ENCODE measurements around the gene SERPINA5.

Gene SERPINA5

GRCh38 chr14:94617366-94617941 is 36.2 kb downstream of the SERPINA5 start:
- Mint-ChIP-seq H3K36me3 (ENCODE audit: low read depth) (peaks cover 6% of the 10 kb centered on the region), H3K27ac (no peak overlapping the region), H3K4me3 (no peak overlapping the region), H3K9me3 (peaks cover 33% of the 10 kb centered on the region), H3K4me1 (no peaks in the 10 kb centered on the region), H3K27me3 (ENCODE audit: low read depth) (peaks cover 5% of the 10 kb centered on the region)
- no peak for TF ChIP-seq CTCF (IDR thresholded peaks at IDR 0.05; ENCODE audit: unreplicated experiment in 3 of 3)

GRCh38 chr14:94617988-94618822 is 37.0 kb downstream of the SERPINA5 start:
- H3K27me3 Mint-ChIP-seq (ENCODE audit: low read depth), result peaks cover 5% of the 10 kb centered on the region
- no peak for TF ChIP-seq CTCF (IDR thresholded peaks at IDR 0.05; ENCODE audit: unreplicated experiment in 3 of 3)
- H3K9me3 Mint-ChIP-seq, result peaks cover 33% of the 10 kb centered on the region
- H3K4me1 Mint-ChIP-seq, result no peaks in the 10 kb centered on the region
- no peak overlapping the region for H3K27ac Mint-ChIP-seq
- H3K4me3 Mint-ChIP-seq, result no peak overlapping the region
- peaks cover 6% of the 10 kb centered on the region for H3K36me3 Mint-ChIP-seq (ENCODE audit: low read depth)

DNA sequence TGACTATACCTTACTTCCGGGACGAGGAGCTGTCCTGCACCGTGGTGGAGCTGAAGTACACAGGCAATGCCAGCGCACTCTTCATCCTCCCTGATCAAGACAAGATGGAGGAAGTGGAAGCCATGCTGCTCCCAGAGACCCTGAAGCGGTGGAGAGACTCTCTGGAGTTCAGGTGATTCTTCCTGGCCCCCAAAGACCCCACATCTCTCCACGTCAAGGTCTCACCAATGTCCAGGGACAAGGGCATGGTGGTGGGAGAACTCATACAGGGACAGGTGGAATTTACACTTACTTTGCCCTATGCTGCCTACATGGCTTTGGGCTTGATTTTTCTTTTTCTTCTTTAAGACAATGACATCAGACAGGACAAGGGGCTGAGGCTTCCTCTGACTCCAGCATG is 38.1 kb downstream of the SERPINA5 start:
- H3K27me3 Mint-ChIP-seq (ENCODE audit: low read depth), result peaks cover 5% of the 10 kb centered on the region
- H3K4me3 Mint-ChIP-seq, result no peak overlapping the region
- H3K4me1 Mint-ChIP-seq, result no peaks in the 10 kb centered on the region
- H3K27ac Mint-ChIP-seq, result no peak overlapping the region
- TF ChIP-seq CTCF (IDR thresholded peaks at IDR 0.05; ENCODE audit: unreplicated experiment in 3 of 3), result no peak
- H3K9me3 Mint-ChIP-seq, result peaks cover 33% of the 10 kb centered on the region
- H3K36me3 Mint-ChIP-seq (ENCODE audit: low read depth), result peaks cover 6% of the 10 kb centered on the region

- H3K27ac Mint-ChIP-seq, result no peak overlapping the region
- no peaks in the 10 kb centered on the region for H3K4me1 Mint-ChIP-seq
- TF ChIP-seq CTCF (IDR thresholded peaks at IDR 0.05; ENCODE audit: unreplicated experiment in 3 of 3), result no peak
- peaks cover 33% of the 10 kb centered on the region for H3K9me3 Mint-ChIP-seq
- H3K36me3 Mint-ChIP-seq (ENCODE audit: low read depth), result peaks cover 6% of the 10 kb centered on the region
- H3K4me3 Mint-ChIP-seq, result no peak overlapping the region
- peaks cover 5% of the 10 kb centered on the region for H3K27me3 Mint-ChIP-seq (ENCODE audit: low read depth)
Measured at GRCh38 chr14:94620597-94620996, 39.4 kb downstream of the SERPINA5 start.

DNA sequence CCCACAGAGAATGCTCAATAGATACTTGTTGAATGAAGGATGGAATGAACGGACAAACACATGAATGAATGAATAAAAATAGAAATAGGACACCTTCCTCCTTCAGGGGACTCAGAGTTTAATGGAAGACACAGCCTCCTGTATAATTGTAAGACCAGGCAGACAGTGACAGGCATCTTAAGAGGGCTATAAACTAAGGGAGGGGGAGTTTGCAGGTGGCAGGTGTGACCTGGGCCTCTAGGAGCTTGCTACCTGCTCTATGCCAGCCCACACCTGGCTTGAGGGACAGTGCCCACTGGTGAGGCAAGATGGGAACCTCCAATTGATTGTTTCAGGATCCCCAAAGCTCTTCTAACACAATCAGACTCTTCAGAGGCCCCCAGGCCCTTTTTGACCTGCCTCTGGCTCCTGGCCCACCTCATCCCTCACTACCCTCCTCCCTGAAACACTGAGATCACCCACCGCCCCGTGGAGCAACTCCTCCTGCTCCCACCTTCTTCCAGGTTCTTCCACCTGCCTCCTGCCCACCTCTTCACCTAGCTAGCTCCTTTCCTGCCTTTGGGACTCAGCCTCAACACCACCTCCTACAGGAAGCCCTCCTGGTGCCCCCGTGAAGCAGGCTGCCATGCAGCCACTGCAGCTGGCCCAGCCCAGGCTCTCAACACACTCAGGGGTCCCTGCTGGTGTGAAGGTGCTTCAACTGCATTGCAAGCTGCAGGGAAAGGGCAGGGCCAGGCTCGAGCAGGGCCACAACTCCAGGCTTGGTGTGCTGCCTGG is 40.3 kb downstream of the SERPINA5 start:
- Mint-ChIP-seq H3K4me3 (no peak overlapping the region), H3K27ac (no peak overlapping the region), H3K4me1 (no peaks in the 10 kb centered on the region), H3K27me3 (ENCODE audit: low read depth) (peaks cover 5% of the 10 kb centered on the region), H3K36me3 (ENCODE audit: low read depth) (peaks cover 6% of the 10 kb centered on the region), H3K9me3 (peaks cover 32% of the 10 kb centered on the region)
- TF ChIP-seq CTCF (IDR thresholded peaks at IDR 0.05; ENCODE audit: unreplicated experiment in 3 of 3), result no peak

Measured in nephron (organoid).